Body of pancreas (tissue), 4 donors: Measurements from ENCODE around the gene RNF111.

ENCODE experiments used
- CTCF ChIP-seq, 7 experiments: fragments of 450-650 bp in 4 of 7; fragments of 200-600 bp in 3 of 7; sonication (generic) in 3 of 7; IDR thresholded peaks; one replicate each; pipeline ENCODE4 v1.5.1; 2016 to 2019; ENCODE audit warnings: antibody characterized with exemption in 7 of 7
- POLR2A ChIP-seq, 3 donors: fragments of 450-650 bp; IDR thresholded peaks; one replicate each; pipeline ENCODE4 v1.6.1; 2016; ENCODE audit warnings: antibody characterized with exemption in 3 of 3, mild to moderate bottlenecking in 2 of 3

- no peak for TF ChIP-seq CTCF (IDR thresholded peaks at IDR 0.05)
- TF ChIP-seq POLR2A (IDR thresholded peaks at IDR 0.05) = no peak
Measured at GRCh38 chr15:59131456-59131855, 144.0 kb downstream of the RNF111 start.
